GM23338 (cell line): ENCODE data around the gene TSC22D1. TPM values are rescaled to one million over a fixed set of nuclear protein-coding genes. Genes with fewer than 3 reads are reported as not detected.

Experiments used
- ATAC-seq: fragments of 200-7000 bp; cut with Tn5 transposase; 3 replicates; pipeline ENCODE4 v1.9.1; 2020
- DNase-seq: peaks from one replicate; pipeline ENCODE4 v3.0.0-alpha.2; 2015; ENCODE audit warnings: low spot score
- H2AFZ ChIP-seq: fragments of 200-600 bp; sonication (generic); 2 replicates; pipeline ENCODE4 v1.8.0; 2016; ENCODE audit warnings: antibody characterized with exemption, mild to moderate bottlenecking, moderate library complexity
- H3F3A ChIP-seq: fragments of 200-600 bp; sonication (generic); replicated peaks from 2 replicates; pipeline ENCODE4 v1.8.0; 2017; ENCODE audit warnings: antibody characterized with exemption, mixed run types, low read depth
- H3K27ac ChIP-seq: fragments of 200-600 bp; sonication (generic); 2 replicates; pipeline ENCODE4 v1.6.1; 2016; ENCODE audit warnings: low read depth
- H3K27me3 ChIP-seq: fragments of 200-600 bp; sonication (generic); 2 replicates; pipeline ENCODE4 v1.8.0; 2016; ENCODE audit warnings: mild to moderate bottlenecking, mixed run types, moderate library complexity; ENCODE audit not compliant: insufficient read depth
- H3K36me3 ChIP-seq: fragments of 200-600 bp; sonication (generic); 2 replicates; pipeline ENCODE4 v1.8.0; 2016; ENCODE audit warnings: mild to moderate bottlenecking; ENCODE audit not compliant: insufficient read depth
- H3K4me1 ChIP-seq: fragments of 200-600 bp; sonication (generic); 2 replicates; pipeline ENCODE4 v1.8.0; 2016; ENCODE audit warnings: mild to moderate bottlenecking, moderate library complexity; ENCODE audit not compliant: insufficient read depth
- H3K4me2 ChIP-seq: fragments of 200-600 bp; sonication (generic); 2 replicates; pipeline ENCODE4 v1.7.1; 2017; ENCODE audit warnings: mixed run types
- H3K4me3 ChIP-seq: fragments of 200-600 bp; sonication (generic); 2 replicates; pipeline ENCODE4 v1.6.1; 2016; ENCODE audit warnings: mixed run types
- H3K79me2 ChIP-seq: fragments of 200-600 bp; sonication (generic); replicated peaks from 2 replicates; pipeline ENCODE4 v1.8.0; 2017; ENCODE audit warnings: mild to moderate bottlenecking; ENCODE audit not compliant: insufficient read depth
- H3K9me2 ChIP-seq: fragments of 200-600 bp; sonication (generic); 2 replicates; pipeline ENCODE4 v1.8.0; 2017; ENCODE audit not compliant: insufficient read depth
- H4K20me1 ChIP-seq: fragments of 200-600 bp; sonication (generic); replicated peaks from 2 replicates; pipeline ENCODE4 v1.8.0; 2017; ENCODE audit warnings: mild to moderate bottlenecking; ENCODE audit not compliant: insufficient read depth
- H3K27ac Mint-ChIP-seq: 2 replicates; pipeline ENCODE4 v1.8.0; 2020; ENCODE audit warnings: inconsistent platforms, mild to moderate bottlenecking, moderate library complexity, mixed read lengths
- H3K27me3 Mint-ChIP-seq: 3 replicates; pipeline ENCODE4 v1.8.0; 2022; ENCODE audit warnings: low read depth, mild to moderate bottlenecking, moderate library complexity, mixed read lengths, inconsistent platforms; ENCODE audit not compliant: insufficient read depth, poor library complexity
- H3K36me3 Mint-ChIP-seq: 3 replicates; pipeline ENCODE4 v1.8.0; 2021; ENCODE audit warnings: low read depth, mild to moderate bottlenecking, inconsistent platforms, moderate library complexity, mixed read lengths
- H3K4me1 Mint-ChIP-seq: 3 replicates; pipeline ENCODE4 v1.8.0; 2020; ENCODE audit warnings: mild to moderate bottlenecking, inconsistent platforms, mixed read lengths
- H3K4me3 Mint-ChIP-seq: 3 replicates; pipeline ENCODE4 v1.8.0; 2021; ENCODE audit warnings: moderate library complexity, mild to moderate bottlenecking, inconsistent platforms, mixed read lengths
- H3K9me3 Mint-ChIP-seq: 3 replicates; pipeline ENCODE4 v1.8.0; 2020; ENCODE audit warnings: moderate library complexity, mild to moderate bottlenecking, inconsistent platforms, mixed read lengths
- CREB1 ChIP-seq: fragments of 250-450 bp; sonication (Bioruptor Pico); IDR thresholded peaks from 2 replicates; pipeline ENCODE4 v1.5.0; 2020; ENCODE audit warnings: low read depth, mild to moderate bottlenecking, moderate library complexity
- CTCF ChIP-seq, 2 experiments: fragments of 200-600 bp in 1 of 2; sonication (generic) in 1 of 2; conservative IDR thresholded peaks; 2 replicates each; pipeline versions ENCODE4 v1.5.1 to v1.6.1; 2016 to 2017; ENCODE audit warnings: antibody characterized with exemption in 2 of 2, low read depth in 2 of 2, mild to moderate bottlenecking in 2 of 2, moderate library complexity in 1 of 2
- ETS1 ChIP-seq: IDR thresholded peaks from 2 replicates; pipeline ENCODE4 v1.6.1; 2016; ENCODE audit warnings: antibody characterized with exemption
- EZH2 ChIP-seq: fragments of 200-600 bp; sonication (generic); IDR thresholded peaks from one replicate; pipeline ENCODE4 v1.8.0; 2017; ENCODE audit warnings: antibody characterized with exemption, mild to moderate bottlenecking, low read depth; ENCODE audit not compliant: unreplicated experiment
- EZH2phosphoT487 ChIP-seq: fragments of 200-600 bp; sonication (generic); IDR thresholded peaks from one replicate; pipeline ENCODE4 v1.8.1; 2018; ENCODE audit warnings: antibody characterized with exemption; ENCODE audit not compliant: unreplicated experiment
- JUNB ChIP-seq: IDR thresholded peaks from one replicate; pipeline ENCODE4 v1.6.1; 2016; ENCODE audit warnings: antibody characterized with exemption; ENCODE audit not compliant: unreplicated experiment
- NANOG ChIP-seq: IDR thresholded peaks from 2 replicates; pipeline ENCODE4 v1.6.1; 2016; ENCODE audit warnings: antibody characterized with exemption, borderline replicate concordance
- STAT1 ChIP-seq: IDR thresholded peaks from one replicate; pipeline ENCODE4 v1.6.1; 2016; ENCODE audit warnings: antibody characterized with exemption; ENCODE audit not compliant: unreplicated experiment
- ZNF114 ChIP-seq: fragments of 250-450 bp; sonication (Bioruptor Pico); IDR thresholded peaks from 2 replicates; pipeline ENCODE4 v1.5.0; 2020; ENCODE audit warnings: mild to moderate bottlenecking, moderate library complexity
- ZNF331 ChIP-seq: fragments of 250-450 bp; sonication (Bioruptor Pico); IDR thresholded peaks from 2 replicates; pipeline ENCODE4 v1.5.0; 2020; ENCODE audit warnings: low read depth, mild to moderate bottlenecking, moderate library complexity
- polyA plus RNA-seq: library from polyadenylated mRNA; unstranded; fragments of >200 nt; fragmentation: Nextera tagmentation; extraction: Ambion mirVana; gene quantifications from 2 replicates; pipeline ENCODE4 v1.2.1, GENCODE V29; 2016
- total RNA-seq: library from RNA; depleted of rRNA; stranded (reverse); fragments of >200 nt; shearing (Covaris generic); gene quantifications from 2 replicates; pipeline ENCODE4 v1.2.3, GENCODE V29; 2014
- TF ChIP-seq, protein P1 (sequence below): IDR thresholded peaks from one replicate; pipeline ENCODE4 v1.6.1; 2018; ENCODE audit warnings: antibody characterized with exemption; ENCODE audit not compliant: unreplicated experiment
- TF ChIP-seq, protein P2 (sequence below): fragments of 250-450 bp; sonication (Bioruptor Pico); IDR thresholded peaks from 2 replicates; pipeline ENCODE4 v1.5.0; 2020; ENCODE audit warnings: mild to moderate bottlenecking, moderate library complexity

The TSC22D1 gene
- total and polyA plus RNA-seq, 2 experiments from 2014 or later = 58.5 to 114 TPM

- H3K27me3 ChIP-seq = no peaks in the 10 kb centered on the region
- H3K27ac ChIP-seq = no peak overlapping the region
- H3K36me3 Mint-ChIP-seq = no peaks in the 10 kb centered on the region; the same call in 2 of the 3 replicates
- H3K4me3 ChIP-seq = no peak overlapping the region
- no peaks in the 10 kb centered on the region for H3K79me2 ChIP-seq
- no peak for ATAC-seq
- H3K27me3 Mint-ChIP-seq = peaks cover 1% of the 10 kb centered on the region
- H2AFZ ChIP-seq = no peak overlapping the region; the same call in 1 of the 2 replicates
- H3F3A ChIP-seq = no peaks in the 10 kb centered on the region
- no peaks in the 10 kb centered on the region for H3K9me3 Mint-ChIP-seq
- no peaks in the 10 kb centered on the region for H3K36me3 ChIP-seq
- H3K4me1 ChIP-seq = no peaks in the 10 kb centered on the region
- DNase-seq = no peak
- 0 out of 2 replicates have a peak, but pooled peaks cover 3% of the 10 kb centered on the region for H3K9me2 ChIP-seq
- no peak overlapping the region for H3K27ac Mint-ChIP-seq
- peaks cover 3% of the 10 kb centered on the region; the same call in 1 of the 3 replicates for H3K4me1 Mint-ChIP-seq
- no peaks in the 10 kb centered on the region for H4K20me1 ChIP-seq
- no peak overlapping the region for H3K4me2 ChIP-seq
- H3K4me3 Mint-ChIP-seq = no peak overlapping the region
- TF ChIP-seq CTCF (conservative IDR thresholded peaks at IDR 0.05; ENCODE audit: low read depth in 2 of 2) = no peak
- TF ChIP-seq, protein P1, sequence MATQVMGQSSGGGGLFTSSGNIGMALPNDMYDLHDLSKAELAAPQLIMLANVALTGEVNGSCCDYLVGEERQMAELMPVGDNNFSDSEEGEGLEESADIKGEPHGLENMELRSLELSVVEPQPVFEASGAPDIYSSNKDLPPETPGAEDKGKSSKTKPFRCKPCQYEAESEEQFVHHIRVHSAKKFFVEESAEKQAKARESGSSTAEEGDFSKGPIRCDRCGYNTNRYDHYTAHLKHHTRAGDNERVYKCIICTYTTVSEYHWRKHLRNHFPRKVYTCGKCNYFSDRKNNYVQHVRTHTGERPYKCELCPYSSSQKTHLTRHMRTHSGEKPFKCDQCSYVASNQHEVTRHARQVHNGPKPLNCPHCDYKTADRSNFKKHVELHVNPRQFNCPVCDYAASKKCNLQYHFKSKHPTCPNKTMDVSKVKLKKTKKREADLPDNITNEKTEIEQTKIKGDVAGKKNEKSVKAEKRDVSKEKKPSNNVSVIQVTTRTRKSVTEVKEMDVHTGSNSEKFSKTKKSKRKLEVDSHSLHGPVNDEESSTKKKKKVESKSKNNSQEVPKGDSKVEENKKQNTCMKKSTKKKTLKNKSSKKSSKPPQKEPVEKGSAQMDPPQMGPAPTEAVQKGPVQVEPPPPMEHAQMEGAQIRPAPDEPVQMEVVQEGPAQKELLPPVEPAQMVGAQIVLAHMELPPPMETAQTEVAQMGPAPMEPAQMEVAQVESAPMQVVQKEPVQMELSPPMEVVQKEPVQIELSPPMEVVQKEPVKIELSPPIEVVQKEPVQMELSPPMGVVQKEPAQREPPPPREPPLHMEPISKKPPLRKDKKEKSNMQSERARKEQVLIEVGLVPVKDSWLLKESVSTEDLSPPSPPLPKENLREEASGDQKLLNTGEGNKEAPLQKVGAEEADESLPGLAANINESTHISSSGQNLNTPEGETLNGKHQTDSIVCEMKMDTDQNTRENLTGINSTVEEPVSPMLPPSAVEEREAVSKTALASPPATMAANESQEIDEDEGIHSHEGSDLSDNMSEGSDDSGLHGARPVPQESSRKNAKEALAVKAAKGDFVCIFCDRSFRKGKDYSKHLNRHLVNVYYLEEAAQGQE = no peak
- no peak for TF ChIP-seq ETS1
- TF ChIP-seq, protein P2, sequence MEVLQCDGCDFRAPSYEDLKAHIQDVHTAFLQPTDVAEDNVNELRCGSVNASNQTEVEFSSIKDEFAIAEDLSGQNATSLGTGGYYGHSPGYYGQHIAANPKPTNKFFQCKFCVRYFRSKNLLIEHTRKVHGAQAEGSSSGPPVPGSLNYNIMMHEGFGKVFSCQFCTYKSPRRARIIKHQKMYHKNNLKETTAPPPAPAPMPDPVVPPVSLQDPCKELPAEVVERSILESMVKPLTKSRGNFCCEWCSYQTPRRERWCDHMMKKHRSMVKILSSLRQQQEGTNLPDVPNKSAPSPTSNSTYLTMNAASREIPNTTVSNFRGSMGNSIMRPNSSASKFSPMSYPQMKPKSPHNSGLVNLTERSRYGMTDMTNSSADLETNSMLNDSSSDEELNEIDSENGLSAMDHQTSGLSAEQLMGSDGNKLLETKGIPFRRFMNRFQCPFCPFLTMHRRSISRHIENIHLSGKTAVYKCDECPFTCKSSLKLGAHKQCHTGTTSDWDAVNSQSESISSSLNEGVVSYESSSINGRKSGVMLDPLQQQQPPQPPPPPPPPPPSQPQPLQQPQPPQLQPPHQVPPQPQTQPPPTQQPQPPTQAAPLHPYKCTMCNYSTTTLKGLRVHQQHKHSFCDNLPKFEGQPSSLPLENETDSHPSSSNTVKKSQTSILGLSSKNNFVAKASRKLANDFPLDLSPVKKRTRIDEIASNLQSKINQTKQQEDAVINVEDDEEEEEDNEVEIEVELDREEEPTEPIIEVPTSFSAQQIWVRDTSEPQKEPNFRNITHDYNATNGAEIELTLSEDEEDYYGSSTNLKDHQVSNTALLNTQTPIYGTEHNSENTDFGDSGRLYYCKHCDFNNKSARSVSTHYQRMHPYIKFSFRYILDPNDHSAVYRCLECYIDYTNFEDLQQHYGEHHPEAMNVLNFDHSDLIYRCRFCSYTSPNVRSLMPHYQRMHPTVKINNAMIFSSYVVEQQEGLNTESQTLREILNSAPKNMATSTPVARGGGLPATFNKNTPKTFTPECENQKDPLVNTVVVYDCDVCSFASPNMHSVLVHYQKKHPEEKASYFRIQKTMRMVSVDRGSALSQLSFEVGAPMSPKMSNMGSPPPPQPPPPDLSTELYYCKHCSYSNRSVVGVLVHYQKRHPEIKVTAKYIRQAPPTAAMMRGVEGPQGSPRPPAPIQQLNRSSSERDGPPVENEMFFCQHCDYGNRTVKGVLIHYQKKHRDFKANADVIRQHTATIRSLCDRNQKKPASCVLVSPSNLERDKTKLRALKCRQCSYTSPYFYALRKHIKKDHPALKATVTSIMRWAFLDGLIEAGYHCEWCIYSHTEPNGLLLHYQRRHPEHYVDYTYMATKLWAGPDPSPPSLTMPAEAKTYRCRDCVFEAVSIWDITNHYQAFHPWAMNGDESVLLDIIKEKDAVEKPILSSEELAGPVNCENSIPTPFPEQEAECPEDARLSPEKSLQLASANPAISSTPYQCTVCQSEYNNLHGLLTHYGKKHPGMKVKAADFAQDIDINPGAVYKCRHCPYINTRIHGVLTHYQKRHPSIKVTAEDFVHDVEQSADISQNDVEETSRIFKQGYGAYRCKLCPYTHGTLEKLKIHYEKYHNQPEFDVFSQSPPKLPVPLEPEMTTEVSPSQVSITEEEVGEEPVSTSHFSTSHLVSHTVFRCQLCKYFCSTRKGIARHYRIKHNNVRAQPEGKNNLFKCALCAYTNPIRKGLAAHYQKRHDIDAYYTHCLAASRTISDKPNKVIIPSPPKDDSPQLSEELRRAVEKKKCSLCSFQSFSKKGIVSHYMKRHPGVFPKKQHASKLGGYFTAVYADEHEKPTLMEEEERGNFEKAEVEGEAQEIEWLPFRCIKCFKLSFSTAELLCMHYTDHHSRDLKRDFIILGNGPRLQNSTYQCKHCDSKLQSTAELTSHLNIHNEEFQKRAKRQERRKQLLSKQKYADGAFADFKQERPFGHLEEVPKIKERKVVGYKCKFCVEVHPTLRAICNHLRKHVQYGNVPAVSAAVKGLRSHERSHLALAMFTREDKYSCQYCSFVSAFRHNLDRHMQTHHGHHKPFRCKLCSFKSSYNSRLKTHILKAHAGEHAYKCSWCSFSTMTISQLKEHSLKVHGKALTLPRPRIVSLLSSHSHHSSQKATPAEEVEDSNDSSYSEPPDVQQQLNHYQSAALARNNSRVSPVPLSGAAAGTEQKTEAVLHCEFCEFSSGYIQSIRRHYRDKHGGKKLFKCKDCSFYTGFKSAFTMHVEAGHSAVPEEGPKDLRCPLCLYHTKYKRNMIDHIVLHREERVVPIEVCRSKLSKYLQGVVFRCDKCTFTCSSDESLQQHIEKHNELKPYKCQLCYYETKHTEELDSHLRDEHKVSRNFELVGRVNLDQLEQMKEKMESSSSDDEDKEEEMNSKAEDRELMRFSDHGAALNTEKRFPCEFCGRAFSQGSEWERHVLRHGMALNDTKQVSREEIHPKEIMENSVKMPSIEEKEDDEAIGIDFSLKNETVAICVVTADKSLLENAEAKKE (CRISPR knock-in tag) = no peak
- TF ChIP-seq CREB1 (CRISPR knock-in tag) = no peak
- TF ChIP-seq ZNF331 (CRISPR knock-in tag) = no peak
- TF ChIP-seq ZNF114 = no peak
- no peak for TF ChIP-seq EZH2phosphoT487
- no peak for TF ChIP-seq JUNB
- no peak for TF ChIP-seq NANOG
- TF ChIP-seq EZH2 = no peak
- no peak for TF ChIP-seq STAT1
Observed at GRCh38 chr13:44622261-44622660, 46.1 kb upstream of the TSC22D1 start.
